ENCODE measurements around the gene GRAMD2A. TPM values are rescaled to one million over a fixed set of nuclear protein-coding genes. Genes with fewer than 3 reads are reported as not detected.

GRAMD2A gene
- total and polyA plus RNA-seq, 10 of the 15 experiments (the other 5 are each of a cell fraction or from before 2014, with no cell fraction given), result 0.02 to 0.35 TPM; not detected in 8

DNA sequence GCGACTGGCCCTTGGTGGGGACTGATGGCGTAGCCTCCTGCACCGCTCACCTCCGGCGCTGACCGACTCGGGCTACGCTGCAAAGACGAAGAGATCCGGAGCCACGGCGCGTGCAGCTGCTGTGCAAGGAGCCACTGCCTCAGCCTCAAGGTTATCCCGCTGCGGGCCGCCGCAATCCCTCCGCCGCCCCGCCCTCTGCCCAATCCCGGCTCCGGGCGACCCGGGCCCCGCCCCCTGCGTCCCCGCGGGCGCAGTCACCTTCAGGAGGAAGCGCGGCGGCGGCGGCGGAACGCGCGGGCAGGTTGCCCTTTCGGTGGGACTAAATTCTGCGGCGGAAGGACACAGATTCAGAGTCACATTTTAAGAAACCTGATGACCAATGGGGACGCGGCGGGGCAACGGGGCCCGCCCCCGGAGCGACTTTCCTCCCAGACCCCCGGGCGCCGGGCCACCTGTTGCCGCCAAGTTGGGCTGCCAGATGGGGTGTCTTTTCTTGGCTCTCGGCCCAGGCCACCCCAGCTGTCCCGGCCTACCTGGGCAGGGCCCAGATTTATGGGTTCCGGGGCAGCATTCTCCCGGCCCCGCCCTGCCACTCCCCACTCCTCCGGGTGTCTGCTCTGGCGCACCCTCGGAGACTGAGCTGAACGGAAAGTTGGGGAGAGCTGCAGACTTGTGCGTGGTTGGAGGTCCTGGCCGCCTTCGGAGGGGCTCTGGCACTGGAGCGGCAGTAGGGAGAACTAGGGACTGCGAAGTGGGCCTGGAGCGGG, 33.7 kb upstream of the GRAMD2A start, which contains the start of gene PKM (continued):
- TF ChIP-seq NR2C2 (IDR thresholded peaks at IDR 0.05; ENCODE audit: borderline replicate concordance, control insufficient read depth, insufficient read length, low read depth) (no peak), RB1 (IDR thresholded peaks at IDR 0.05; ENCODE audit: borderline replicate concordance) (peak; percentile 92; the same call in 1 of the 2 replicates), IRF4 (IDR thresholded peaks at IDR 0.05; ENCODE audit: low read depth, low read length) (0 out of 2 replicates have a peak, but pooled peaks have one; percentile 28), NRF1 (conservative IDR thresholded peaks at IDR 0.05; ENCODE audit: low read depth, low read length) (no peak), BRCA1 (IDR thresholded peaks at IDR 0.05; ENCODE audit: low read depth, low read length) (no peak; the same call in 1 of the 2 replicates), CBX3 (IDR thresholded peaks at IDR 0.05; ENCODE audit: borderline replicate concordance, low read depth) (no peak), DPF2 (IDR thresholded peaks at IDR 0.05) (peak; percentile 80), CHD4 (IDR thresholded peaks at IDR 0.05) (no peak), NFXL1 (IDR thresholded peaks at IDR 0.05; ENCODE audit: borderline replicate concordance) (no peak), CBFB (IDR thresholded peaks at IDR 0.05; ENCODE audit: low read depth) (peak; percentile 91), TAF1 (IDR thresholded peaks at IDR 0.05; ENCODE audit: borderline replicate concordance, low read depth, low read length) (peak; percentile 99), SMAD5 (IDR thresholded peaks at IDR 0.05; ENCODE audit: low read depth) (peak; percentile 96), POU2F2 (IDR thresholded peaks at IDR 0.05; ENCODE audit: borderline replicate concordance, low read depth, low read length) (peak; percentile 97), SUZ12 (IDR thresholded peaks at IDR 0.05; ENCODE audit: unreplicated experiment) (no peak), ZNF384 (IDR thresholded peaks at IDR 0.05; ENCODE audit: borderline replicate concordance, low read depth, low read length) (no peak), YBX1 (IDR thresholded peaks at IDR 0.05) (no peak), POLR2A (IDR thresholded peaks at IDR 0.05; ENCODE audit: low read depth, low read length) (peak; percentile 95), TBL1XR1 (IDR thresholded peaks at IDR 0.05; ENCODE audit: low read depth, low read length) (peak; percentile 56), ATF7 (IDR thresholded peaks at IDR 0.05; ENCODE audit: low read depth) (no peak), NBN (IDR thresholded peaks at IDR 0.05) (no peak), ETV6 (conservative IDR thresholded peaks at IDR 0.05 in 1 of 2, IDR thresholded peaks at IDR 0.05 in 1 of 2; ENCODE audit: borderline replicate concordance in 1 of 2, low read depth in 1 of 2) (peak in 1 of 2 experiments; percentile 55; a peak in 2 of 4 replicates), PAX5 (IDR thresholded peaks at IDR 0.05; ENCODE audit: borderline replicate concordance, low read depth, low read length) (peak; percentile 71; the same call in 1 of the 2 replicates), CEBPB (IDR thresholded peaks at IDR 0.05; ENCODE audit: borderline replicate concordance in 1 of 2, low read depth in 2 of 2, low read length in 2 of 2) (no peak)
- TF ChIP-seq, protein P1, sequence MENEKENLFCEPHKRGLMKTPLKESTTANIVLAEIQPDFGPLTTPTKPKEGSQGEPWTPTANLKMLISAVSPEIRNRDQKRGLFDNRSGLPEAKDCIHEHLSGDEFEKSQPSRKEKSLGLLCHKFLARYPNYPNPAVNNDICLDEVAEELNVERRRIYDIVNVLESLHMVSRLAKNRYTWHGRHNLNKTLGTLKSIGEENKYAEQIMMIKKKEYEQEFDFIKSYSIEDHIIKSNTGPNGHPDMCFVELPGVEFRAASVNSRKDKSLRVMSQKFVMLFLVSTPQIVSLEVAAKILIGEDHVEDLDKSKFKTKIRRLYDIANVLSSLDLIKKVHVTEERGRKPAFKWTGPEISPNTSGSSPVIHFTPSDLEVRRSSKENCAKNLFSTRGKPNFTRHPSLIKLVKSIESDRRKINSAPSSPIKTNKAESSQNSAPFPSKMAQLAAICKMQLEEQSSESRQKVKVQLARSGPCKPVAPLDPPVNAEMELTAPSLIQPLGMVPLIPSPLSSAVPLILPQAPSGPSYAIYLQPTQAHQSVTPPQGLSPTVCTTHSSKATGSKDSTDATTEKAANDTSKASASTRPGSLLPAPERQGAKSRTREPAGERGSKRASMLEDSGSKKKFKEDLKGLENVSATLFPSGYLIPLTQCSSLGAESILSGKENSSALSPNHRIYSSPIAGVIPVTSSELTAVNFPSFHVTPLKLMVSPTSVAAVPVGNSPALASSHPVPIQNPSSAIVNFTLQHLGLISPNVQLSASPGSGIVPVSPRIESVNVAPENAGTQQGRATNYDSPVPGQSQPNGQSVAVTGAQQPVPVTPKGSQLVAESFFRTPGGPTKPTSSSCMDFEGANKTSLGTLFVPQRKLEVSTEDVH (IDR thresholded peaks at IDR 0.05; ENCODE audit: low read depth, partially characterized antibody), result no peak
- TF ChIP-seq, protein P2, sequence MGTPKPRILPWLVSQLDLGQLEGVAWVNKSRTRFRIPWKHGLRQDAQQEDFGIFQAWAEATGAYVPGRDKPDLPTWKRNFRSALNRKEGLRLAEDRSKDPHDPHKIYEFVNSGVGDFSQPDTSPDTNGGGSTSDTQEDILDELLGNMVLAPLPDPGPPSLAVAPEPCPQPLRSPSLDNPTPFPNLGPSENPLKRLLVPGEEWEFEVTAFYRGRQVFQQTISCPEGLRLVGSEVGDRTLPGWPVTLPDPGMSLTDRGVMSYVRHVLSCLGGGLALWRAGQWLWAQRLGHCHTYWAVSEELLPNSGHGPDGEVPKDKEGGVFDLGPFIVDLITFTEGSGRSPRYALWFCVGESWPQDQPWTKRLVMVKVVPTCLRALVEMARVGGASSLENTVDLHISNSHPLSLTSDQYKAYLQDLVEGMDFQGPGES (IDR thresholded peaks at IDR 0.05), result peak; percentile 48; the same call in 1 of the 2 replicates
- TF ChIP-seq, protein P3, sequence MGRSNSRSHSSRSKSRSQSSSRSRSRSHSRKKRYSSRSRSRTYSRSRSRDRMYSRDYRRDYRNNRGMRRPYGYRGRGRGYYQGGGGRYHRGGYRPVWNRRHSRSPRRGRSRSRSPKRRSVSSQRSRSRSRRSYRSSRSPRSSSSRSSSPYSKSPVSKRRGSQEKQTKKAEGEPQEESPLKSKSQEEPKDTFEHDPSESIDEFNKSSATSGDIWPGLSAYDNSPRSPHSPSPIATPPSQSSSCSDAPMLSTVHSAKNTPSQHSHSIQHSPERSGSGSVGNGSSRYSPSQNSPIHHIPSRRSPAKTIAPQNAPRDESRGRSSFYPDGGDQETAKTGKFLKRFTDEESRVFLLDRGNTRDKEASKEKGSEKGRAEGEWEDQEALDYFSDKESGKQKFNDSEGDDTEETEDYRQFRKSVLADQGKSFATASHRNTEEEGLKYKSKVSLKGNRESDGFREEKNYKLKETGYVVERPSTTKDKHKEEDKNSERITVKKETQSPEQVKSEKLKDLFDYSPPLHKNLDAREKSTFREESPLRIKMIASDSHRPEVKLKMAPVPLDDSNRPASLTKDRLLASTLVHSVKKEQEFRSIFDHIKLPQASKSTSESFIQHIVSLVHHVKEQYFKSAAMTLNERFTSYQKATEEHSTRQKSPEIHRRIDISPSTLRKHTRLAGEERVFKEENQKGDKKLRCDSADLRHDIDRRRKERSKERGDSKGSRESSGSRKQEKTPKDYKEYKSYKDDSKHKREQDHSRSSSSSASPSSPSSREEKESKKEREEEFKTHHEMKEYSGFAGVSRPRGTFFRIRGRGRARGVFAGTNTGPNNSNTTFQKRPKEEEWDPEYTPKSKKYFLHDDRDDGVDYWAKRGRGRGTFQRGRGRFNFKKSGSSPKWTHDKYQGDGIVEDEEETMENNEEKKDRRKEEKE (IDR thresholded peaks at IDR 0.05), result no peak
